NCI-H82 treated with DMSO at 0.1 percent for 48 hours (cell line): Measurements from ENCODE around the gene GOLT1A.

ENCODE experiments used
- DNase-seq: peaks from one replicate; lab custom pipeline; 2025; ENCODE audit not compliant: unreplicated experiment; lab: John Stamatoyannopoulos, UW

GOLT1A gene

GRCh38 chr1:204213668-204214662 lies at the start of gene GOLT1A:
Gene GOLT1A, minus strand, starts transcription at chr1:204213988. Its CDS starts 82 bp downstream, at chr1:204213906.
- no peak for DNase-seq

DNA sequence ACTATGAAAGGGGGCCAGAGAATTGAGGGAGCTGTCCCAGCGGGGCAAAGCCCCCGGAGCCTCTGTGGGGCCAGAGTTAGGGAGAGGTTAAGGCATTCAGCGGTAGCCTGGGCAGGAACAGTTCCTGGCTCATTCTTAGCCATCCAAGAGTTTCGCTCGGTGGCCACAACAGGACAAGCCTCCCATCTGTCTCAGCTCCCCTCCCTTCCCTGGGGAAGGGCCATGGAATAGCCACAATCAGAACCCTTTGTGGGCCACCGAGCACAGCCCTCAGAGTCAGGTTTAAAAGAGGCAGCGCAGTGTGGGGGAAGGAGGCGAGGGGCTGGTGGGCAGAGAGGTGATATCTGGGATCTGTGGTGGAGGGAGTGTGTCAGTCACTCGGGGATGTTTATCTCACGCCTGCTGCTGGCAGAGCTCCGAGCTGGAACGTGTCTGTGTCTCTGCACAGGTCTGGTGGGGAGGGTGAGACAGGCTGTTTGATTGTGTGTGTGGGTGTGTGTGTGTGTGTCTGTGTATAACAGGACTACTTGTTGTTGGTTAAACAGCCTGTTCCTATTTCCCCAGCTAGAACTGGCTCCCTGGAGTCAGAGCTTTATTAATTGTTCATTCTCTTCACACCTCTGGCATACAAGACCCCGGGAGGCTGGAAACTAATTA lies 49.6 kb upstream of the GOLT1A start:
- no peak for DNase-seq

GRCh38 chr1:204262506-204263253 lies 48.9 kb upstream of the GOLT1A start:
- no peak for DNase-seq

- DNase-seq = no peak
Observed at GRCh38 chr1:204261746-204262505, 48.1 kb upstream of the GOLT1A start.

DNA sequence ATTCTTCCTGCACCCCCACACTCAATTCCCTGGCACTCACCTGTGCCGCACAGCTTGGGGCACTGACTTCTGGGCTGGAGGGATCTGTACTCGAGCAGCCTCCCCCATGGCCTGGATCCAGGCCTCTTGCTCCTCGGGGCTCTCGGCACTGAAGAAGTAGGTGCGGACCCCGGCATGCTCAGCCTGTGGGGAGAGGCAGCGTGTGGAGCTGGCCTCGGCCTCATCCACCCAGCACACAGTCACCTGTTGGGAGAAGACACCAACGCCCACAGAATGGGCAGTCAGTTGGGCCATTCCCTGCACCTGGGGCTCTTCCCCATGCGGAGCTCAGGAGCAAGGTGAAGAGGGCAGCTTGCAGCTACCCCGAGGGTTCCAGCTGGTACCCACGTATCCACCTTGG lies 47.5 kb upstream of the GOLT1A start:
- DNase-seq = no peak

GRCh38 chr1:204260601-204261197 lies 46.9 kb upstream of the GOLT1A start:
- no peak for DNase-seq

GRCh38 chr1:204259782-204260181 lies 46.0 kb upstream of the GOLT1A start:
- no peak for DNase-seq

DNA sequence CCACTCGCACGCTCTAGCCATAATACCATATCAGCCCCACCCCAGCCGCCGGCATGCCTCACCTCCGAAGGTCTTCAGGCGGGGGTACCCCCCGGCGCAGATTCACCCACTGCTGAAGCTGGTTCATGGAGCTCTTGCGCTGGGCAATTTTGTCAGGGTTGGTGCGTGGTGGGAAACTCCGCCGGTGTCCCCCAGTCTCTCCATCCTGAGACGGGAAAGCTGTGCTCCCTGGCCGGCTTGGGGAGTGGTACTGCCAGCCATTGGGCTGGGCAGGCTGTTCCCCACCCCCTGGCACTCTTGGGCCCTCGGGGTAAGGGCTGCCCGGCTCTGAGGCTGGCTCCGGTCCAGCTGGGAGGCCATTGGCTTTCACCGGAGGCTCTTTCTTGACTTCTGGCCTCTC lies 45.4 kb upstream of the GOLT1A start:
- DNase-seq = no peak

- peak; percentile 47 for DNase-seq
Observed at GRCh38 chr1:204258213-204259115, 44.7 kb upstream of the GOLT1A start.

DNA sequence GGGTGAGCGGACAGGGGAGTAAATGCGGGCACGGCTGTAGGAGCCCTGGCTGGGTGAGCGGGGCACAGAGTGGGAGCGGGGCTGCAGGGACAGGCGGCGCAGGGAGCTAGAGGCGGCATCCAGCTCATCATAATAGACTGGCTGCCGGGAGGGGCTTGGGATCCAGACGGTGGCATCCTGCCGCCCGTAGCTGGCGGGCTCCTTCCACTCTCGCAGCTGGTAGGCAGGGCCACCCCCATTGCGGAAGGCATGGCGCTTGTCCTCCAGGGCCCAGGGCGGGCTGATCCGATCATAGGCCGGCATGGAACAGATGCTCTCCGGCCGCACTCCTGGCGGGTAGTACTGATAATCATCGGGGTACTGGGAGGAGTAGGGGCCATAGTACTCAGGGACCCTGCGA lies 43.7 kb upstream of the GOLT1A start:
- no peak for DNase-seq

- DNase-seq = no peak
Observed at GRCh38 chr1:204256531-204256930, 42.7 kb upstream of the GOLT1A start.

DNA sequence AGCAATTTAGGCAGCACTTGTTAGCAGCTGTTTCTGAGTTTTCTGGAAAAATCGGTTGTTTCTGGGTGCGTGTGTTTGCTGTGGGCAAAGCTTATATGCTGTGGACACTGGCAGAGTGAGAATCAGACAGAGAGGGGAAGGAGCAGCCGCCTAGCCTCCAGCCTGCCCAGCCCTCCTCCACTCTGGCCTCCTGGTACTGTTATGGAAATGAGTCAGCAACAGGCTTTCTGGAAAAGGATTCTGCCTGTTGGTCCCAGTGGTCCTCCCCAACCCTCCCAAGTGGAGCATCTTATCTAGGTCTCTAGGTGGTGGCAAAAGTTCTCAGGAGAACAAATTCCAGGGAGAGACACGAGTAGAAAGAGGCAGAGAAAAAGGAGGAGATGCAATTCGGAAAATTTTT lies 42.2 kb upstream of the GOLT1A start:
- DNase-seq = no peak

GRCh38 chr1:204255225-204255624 lies 41.4 kb upstream of the GOLT1A start:
- DNase-seq = no peak

DNA sequence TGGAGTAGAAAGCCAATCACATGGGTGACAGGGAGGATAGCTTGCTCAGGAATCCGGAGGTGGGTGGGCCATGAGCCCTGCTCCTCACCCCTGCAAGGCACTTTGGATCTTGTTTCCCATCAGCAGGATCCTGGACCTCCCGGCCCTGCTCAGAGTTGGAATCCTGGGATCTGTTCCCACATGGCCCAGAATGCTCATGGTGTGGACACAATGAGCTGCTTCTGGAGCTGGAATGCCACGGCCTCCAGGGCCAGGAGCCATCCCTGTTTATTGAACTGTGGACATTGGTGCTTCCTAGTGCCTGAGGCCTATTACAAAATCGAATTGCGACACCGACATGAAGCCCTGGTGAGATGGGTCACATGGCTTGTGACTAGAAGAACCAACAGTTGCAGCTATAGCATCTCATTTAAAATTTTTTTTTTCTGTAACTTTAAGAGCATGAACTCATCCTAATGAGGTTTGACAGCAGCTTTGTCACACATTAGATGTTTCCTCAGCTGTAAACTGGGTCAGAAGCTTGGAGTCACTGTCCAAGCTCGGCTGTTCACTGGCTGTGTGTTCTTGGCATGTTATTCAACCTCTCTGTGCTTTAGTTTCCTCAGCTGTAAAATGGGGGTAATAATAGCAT lies 40.4 kb upstream of the GOLT1A start:
- no peak for DNase-seq

DNA sequence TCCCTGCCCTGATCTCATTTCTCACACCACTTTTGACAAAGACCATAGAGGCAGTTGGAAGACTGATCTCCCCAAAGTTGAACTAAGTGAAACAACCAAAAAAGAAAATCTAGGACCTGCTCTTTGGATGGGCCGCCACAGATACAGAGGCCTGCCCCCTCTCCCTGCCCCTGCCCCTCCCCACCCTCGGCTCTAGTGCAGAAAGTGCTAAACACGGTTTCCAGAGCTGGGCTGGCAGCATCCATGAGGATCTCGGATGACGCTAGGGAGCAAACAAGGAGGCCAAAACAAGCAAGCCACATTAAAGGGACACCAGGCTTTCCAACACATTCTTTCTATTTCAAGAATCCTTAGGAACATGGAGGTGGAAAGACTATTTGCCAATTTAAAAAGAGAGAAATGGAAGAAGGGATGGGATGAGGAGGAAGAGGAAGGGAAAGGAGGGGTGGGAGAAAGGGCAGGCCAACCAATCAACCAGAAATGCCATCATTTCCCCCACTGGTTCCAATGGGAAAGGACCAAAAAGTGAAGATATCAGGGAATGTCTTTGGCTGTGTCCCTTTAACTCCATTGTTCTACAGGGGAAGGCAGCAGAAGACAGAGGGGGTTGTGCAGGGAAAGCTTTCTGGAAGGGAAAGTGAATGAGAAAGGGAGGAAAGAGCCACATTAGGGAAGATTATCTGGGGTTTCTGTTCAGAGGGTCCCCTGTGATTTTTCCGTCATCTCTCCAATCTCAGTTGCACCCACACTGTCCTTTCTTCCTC lies 38.3 kb upstream of the GOLT1A start:
- no peak for DNase-seq

GRCh38 chr1:204251286-204251685 lies 37.5 kb upstream of the GOLT1A start:
- no peak for DNase-seq

DNA sequence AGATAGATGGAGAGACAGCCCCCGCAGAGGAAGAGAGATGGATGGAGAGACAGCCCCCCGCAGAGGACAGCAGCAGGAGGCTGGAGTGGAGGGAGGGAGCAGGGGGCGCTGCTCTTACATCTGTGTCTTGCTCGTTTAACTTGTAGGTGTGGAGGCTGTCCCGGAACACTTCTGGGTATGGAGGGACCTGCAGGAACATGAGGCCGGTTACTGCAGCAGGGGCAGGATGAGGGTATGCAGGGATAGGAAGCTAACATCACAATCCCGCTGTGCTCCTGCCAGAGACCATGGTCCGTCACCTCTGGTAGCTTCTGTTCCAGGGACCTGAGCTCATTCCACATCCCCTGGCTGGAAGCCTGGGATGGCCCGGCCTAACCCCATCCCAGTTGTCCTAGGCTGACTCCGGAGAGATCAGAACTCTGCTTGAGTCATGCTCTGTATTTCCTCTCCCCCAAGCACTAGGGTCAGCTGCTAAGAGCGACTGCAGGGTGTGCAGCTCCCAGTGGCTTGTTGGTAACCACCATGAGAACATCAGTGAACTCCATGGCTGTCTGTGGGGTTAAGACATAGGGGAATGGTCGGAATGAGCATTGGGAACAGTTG lies 36.7 kb upstream of the GOLT1A start:
- no peak for DNase-seq
